HepG2 (cell line): Measurements from ENCODE around the gene KLHL33. TPM values are rescaled to one million over a fixed set of nuclear protein-coding genes. Genes with fewer than 3 reads are reported as not detected.
A peak's percentile ranks its signal among the peaks of the same experiment; 100 is the strongest.

ENCODE experiments used
- ARID2 ChIP-seq: sonication (generic); formaldehyde crosslinking; IDR thresholded peaks from 2 replicates; pipeline ENCODE4 v1.8.1; 2022; ENCODE audit warnings: mild to moderate bottlenecking, missing genetic modification reagents, borderline replicate concordance
- ARNT ChIP-seq: fragments of 450-650 bp; IDR thresholded peaks from 2 replicates; pipeline ENCODE4 v1.6.1; 2017
- CBX1 ChIP-seq: IDR thresholded peaks from one replicate; pipeline ENCODE4 v1.6.1; 2016; ENCODE audit warnings: antibody characterized with exemption, low read depth
- CCAR2 ChIP-seq: fragments of 200-400 bp; formaldehyde crosslinking; optimal IDR thresholded peaks from 2 replicates; pipeline ENCODE3; 2018; ENCODE audit warnings: low read depth, mild to moderate bottlenecking, low read length, moderate library complexity
- CHD4 ChIP-seq: fragments of 200-600 bp; sonication (generic); IDR thresholded peaks from 2 replicates; pipeline ENCODE4 v1.7.0; 2017; ENCODE audit warnings: mild to moderate bottlenecking, low read length, borderline replicate concordance
- CSRNP2 ChIP-seq: sonication (generic); formaldehyde crosslinking; conservative IDR thresholded peaks from 2 replicates; pipeline ENCODE4 v1.8.0; 2022; ENCODE audit warnings: low read depth, missing genetic modification reagents
- DNMT3B ChIP-seq: conservative IDR thresholded peaks from 2 replicates; pipeline ENCODE4 v1.6.1; 2016; ENCODE audit warnings: missing biosample characterization, control low read depth
- GABPB1 ChIP-seq: IDR thresholded peaks from 2 replicates; pipeline ENCODE4 v1.6.1; 2016; ENCODE audit warnings: mild to moderate bottlenecking, missing genetic modification reagents, moderate library complexity, missing compliant biosample characterization
- HMG20A ChIP-seq: IDR thresholded peaks from 2 replicates; pipeline ENCODE4 v1.6.1; 2016; ENCODE audit warnings: borderline replicate concordance
- MTF1 ChIP-seq: sonication (generic); formaldehyde crosslinking; IDR thresholded peaks from 2 replicates; pipeline ENCODE4 v1.5.0; 2020; ENCODE audit warnings: missing genetic modification reagents
- NR2F1 ChIP-seq, 2 experiments: fragments of 450-650 bp in 1 of 2; formaldehyde crosslinking in 1 of 2; IDR thresholded peaks; 2 replicates each; pipeline versions ENCODE4 v1.5.0 to v1.6.1; 2016 to 2020; ENCODE audit warnings: mild to moderate bottlenecking in 1 of 2, missing compliant biosample characterization in 1 of 2, missing genetic modification reagents in 1 of 2, moderate library complexity in 1 of 2
- ONECUT2 ChIP-seq: sonication (generic); formaldehyde crosslinking; IDR thresholded peaks from 2 replicates; pipeline ENCODE4 v1.4.0; 2020; ENCODE audit warnings: missing genetic modification reagents
- PBX2 ChIP-seq: IDR thresholded peaks from 2 replicates; pipeline ENCODE4 v1.6.1; 2016; ENCODE audit warnings: control low read depth
- PHF21A ChIP-seq: sonication (generic); formaldehyde crosslinking; IDR thresholded peaks from 2 replicates; pipeline ENCODE4 v1.5.0; 2020; ENCODE audit warnings: mild to moderate bottlenecking, missing genetic modification reagents
- RBFOX2 ChIP-seq: fragments of 200-400 bp; formaldehyde crosslinking; IDR thresholded peaks from 2 replicates; pipeline ENCODE4 v1.6.1; 2017; ENCODE audit warnings: low read depth, mild to moderate bottlenecking, low read length
- REPIN1 ChIP-seq: sonication (generic); formaldehyde crosslinking; IDR thresholded peaks from 2 replicates; pipeline ENCODE4 v1.8.0; 2022; ENCODE audit warnings: missing genetic modification reagents, low read depth, mild to moderate bottlenecking, borderline replicate concordance
- THYN1 ChIP-seq: sonication (generic); formaldehyde crosslinking; IDR thresholded peaks from 2 replicates; pipeline ENCODE4 v1.8.1; 2023; ENCODE audit warnings: low read depth, mild to moderate bottlenecking, moderate library complexity, missing genetic modification reagents, borderline replicate concordance
- U2AF2 ChIP-seq: fragments of 200-400 bp; formaldehyde crosslinking; IDR thresholded peaks from 2 replicates; pipeline ENCODE4 v1.6.1; 2017; ENCODE audit warnings: low read depth, mild to moderate bottlenecking, low read length
- ZFYVE20 ChIP-seq: sonication (generic); formaldehyde crosslinking; IDR thresholded peaks from 2 replicates; pipeline ENCODE4 v1.8.0; 2023; ENCODE audit warnings: low read depth, mild to moderate bottlenecking, moderate library complexity, missing genetic modification reagents, borderline replicate concordance
- ZNF205 ChIP-seq: IDR thresholded peaks from 2 replicates; pipeline ENCODE4 v1.6.1; 2018; ENCODE audit warnings: missing biosample characterization, missing genetic modification reagents
- ZNF224 ChIP-seq: sonication (generic); formaldehyde crosslinking; IDR thresholded peaks from 2 replicates; pipeline ENCODE4 v1.5.0; 2020; ENCODE audit warnings: mild to moderate bottlenecking, missing genetic modification reagents
- ZNF275 ChIP-seq: sonication (generic); formaldehyde crosslinking; IDR thresholded peaks from 2 replicates; pipeline ENCODE4 v1.8.0; 2022; ENCODE audit warnings: missing genetic modification reagents, mild to moderate bottlenecking, inconsistent platforms, borderline replicate concordance
- ZNF33B ChIP-seq: sonication (generic); formaldehyde crosslinking; IDR thresholded peaks from 2 replicates; pipeline ENCODE4 v1.5.1; 2020; ENCODE audit warnings: mild to moderate bottlenecking, missing genetic modification reagents
- ZNF430 ChIP-seq: sonication (generic); formaldehyde crosslinking; IDR thresholded peaks from 2 replicates; pipeline ENCODE4 v1.9.0; 2021; ENCODE audit warnings: mild to moderate bottlenecking, missing genetic modification reagents
- ZNF441 ChIP-seq: sonication (generic); formaldehyde crosslinking; IDR thresholded peaks from 2 replicates; pipeline ENCODE4 v1.7.0; 2021; ENCODE audit warnings: missing genetic modification reagents, borderline replicate concordance
- polyA plus RNA-seq, 8 experiments: library from polyadenylated mRNA; depleted of rRNA in 3 of 8; stranded (reverse) in 7 of 8; unstranded in 1 of 8; fragments of >200 nt; fragmentation: Illumina TruSeq in 4 of 8; extraction: Trizol in 4 of 8; gene quantifications; 2 replicates each; pipeline versions ENCODE4 v1.2.1 to v1.2.3, GENCODE V29; 2011 to 2016; ENCODE audit warnings: low read depth in 4 of 8, missing spikeins in 1 of 8, mixed read lengths in 1 of 8; ENCODE audit not compliant: insufficient read depth in 1 of 8
- total RNA-seq, 5 experiments: library from RNA; depleted of rRNA; stranded (reverse); fragments of >200 nt; fragmentation: Illumina TruSeq; extraction: Trizol; gene quantifications; 2 replicates each; pipeline ENCODE4 v1.2.3, GENCODE V29; 2016; ENCODE audit warnings: low read depth in 1 of 5

Gene KLHL33
- total and polyA plus RNA-seq, 2 of the 13 experiments (the other 11 are each of a cell fraction or from before 2014, with no cell fraction given), result not detected

- TF ChIP-seq RBFOX2, result peak; percentile 91
- no peak for TF ChIP-seq MTF1 (CRISPR knock-in tag)
- 0 out of 2 replicates have a peak, but pooled peaks have one; percentile 85 for TF ChIP-seq ZNF224
- TF ChIP-seq PBX2, result no peak
- TF ChIP-seq REPIN1 (CRISPR knock-in tag), result peak; percentile 75
- TF ChIP-seq THYN1 (CRISPR knock-in tag), result no peak
- TF ChIP-seq DNMT3B (CRISPR knock-in tag), result peak; percentile 90
- TF ChIP-seq GABPB1, result peak; percentile 77
- TF ChIP-seq ARID2 (CRISPR knock-in tag), result peak; percentile 21; the same call in 1 of the 2 replicates
- TF ChIP-seq ZNF275 (CRISPR knock-in tag), result no peak
- 0 out of 2 replicates have a peak, but pooled peaks have one; percentile 54 for TF ChIP-seq PHF21A (CRISPR knock-in tag)
- TF ChIP-seq CCAR2, result no peak
- TF ChIP-seq ARNT, result no peak
- TF ChIP-seq U2AF2, result no peak
- peak; percentile 96 for TF ChIP-seq CBX1
- peak; percentile 29; the same call in 1 of the 2 replicates for TF ChIP-seq HMG20A (CRISPR knock-in tag)
- peak; percentile 90; the same call in 1 of the 2 replicates for TF ChIP-seq ZNF430 (CRISPR knock-in tag)
- TF ChIP-seq ZNF441, result peak; percentile 88
- peak; percentile 90 for TF ChIP-seq ZNF205 (CRISPR knock-in tag)
- TF ChIP-seq CSRNP2 (CRISPR knock-in tag), result no peak
- peak; percentile 75; the same call in 1 of the 2 replicates for TF ChIP-seq ZNF33B (CRISPR knock-in tag)
- TF ChIP-seq CHD4, result no peak
- 0 out of 2 replicates have a peak, but pooled peaks have one; percentile 71 for TF ChIP-seq ZFYVE20
- no peak; a peak in 1 of 4 replicates for TF ChIP-seq NR2F1 (CRISPR knock-in tag; IDR thresholded peaks at IDR 0.05)
- TF ChIP-seq ONECUT2 (CRISPR knock-in tag), result no peak
Measured at GRCh38 chr14:20469242-20469889, 33.4 kb upstream of the KLHL33 start, which contains the start of gene PNP (continued).
